RPMI8226 (cell line): ENCODE data around the gene GABRG3.
"Not testable (repeated sequence)": the region's sequence is repeated elsewhere in the genome, so short reads cannot be mapped to it uniquely, and the experiment has no call there.

ENCODE experiments used
- DNase-seq: peaks from one replicate; pipeline ENCODE4 v3.0.0-alpha.2; 2015

The GABRG3 gene

GRCh38 chr15:27119695-27120266, 148.8 kb downstream of the GABRG3 start:
- no peak for DNase-seq

GRCh38 chr15:27121672-27122071, 150.7 kb downstream of the GABRG3 start:
- no peak for DNase-seq

- DNase-seq = no peak
These were observed 152.3 kb downstream of the GABRG3 start for GRCh38 chr15:27123291-27123690.

- DNase-seq = no peak
These were observed 152.8 kb downstream of the GABRG3 start for GRCh38 chr15:27123808-27124207.

- DNase-seq = no peak
These were observed 153.4 kb downstream of the GABRG3 start for GRCh38 chr15:27124287-27124871.

- no peak for DNase-seq
These were observed 154.2 kb downstream of the GABRG3 start for GRCh38 chr15:27125185-27125584.

- DNase-seq = no peak
These were observed 155.5 kb downstream of the GABRG3 start for GRCh38 chr15:27126449-27126848.

- no peak for DNase-seq
These were observed 157.0 kb downstream of the GABRG3 start for GRCh38 chr15:27127815-27128570.

GRCh38 chr15:27133249-27133648, 162.3 kb downstream of the GABRG3 start:
- no peak for DNase-seq

GRCh38 chr15:27134481-27134880, 163.5 kb downstream of the GABRG3 start:
- no peak for DNase-seq

GRCh38 chr15:27135151-27135550, 164.2 kb downstream of the GABRG3 start:
- no peak for DNase-seq

GRCh38 chr15:27137127-27137526, 166.1 kb downstream of the GABRG3 start:
- no peak for DNase-seq

GRCh38 chr15:27165590-27165989, 194.6 kb downstream of the GABRG3 start:
- DNase-seq = no peak

- DNase-seq = no peak
These were observed 195.9 kb downstream of the GABRG3 start for GRCh38 chr15:27166917-27167316.

GRCh38 chr15:27167738-27168137, 196.8 kb downstream of the GABRG3 start:
- no peak for DNase-seq

- no peak for DNase-seq
These were observed 199.9 kb downstream of the GABRG3 start for GRCh38 chr15:27170851-27171250.

- no peak for DNase-seq
These were observed 201.8 kb downstream of the GABRG3 start for GRCh38 chr15:27172821-27173220.

GRCh38 chr15:27175472-27176153, 204.6 kb downstream of the GABRG3 start:
- DNase-seq = no peak

- DNase-seq = no peak
These were observed 205.9 kb downstream of the GABRG3 start for GRCh38 chr15:27176785-27177406.

- DNase-seq = no peak
These were observed 208.8 kb downstream of the GABRG3 start for GRCh38 chr15:27179789-27180188.

- DNase-seq = no peak
These were observed 211.7 kb downstream of the GABRG3 start for GRCh38 chr15:27182561-27183110.

GRCh38 chr15:27183201-27183600, 212.2 kb downstream of the GABRG3 start:
- no peak for DNase-seq

GRCh38 chr15:27191515-27191914, 220.5 kb downstream of the GABRG3 start:
- DNase-seq = not testable (repeated sequence)
